T-helper 1 cell treated with Interleukin-12 subunit alpha and Interleukin-12 subunit beta and Interleukin-4 antibody, amounts not matched to agents 30 ng/mL and 1 ng/mL, for 36 hours (primary cell): ENCODE measurements around the gene ACYP2. TPM values are rescaled to one million over a fixed set of nuclear protein-coding genes. Genes with fewer than 3 reads are reported as not detected.

ENCODE experiments used
- intact Hi-C: fragments of 100-400 bp; cut with micrococcal nuclease; formaldehyde crosslinking; loops from one replicate; pipeline ENCODE4 v1.15.1; 2024
- total RNA-seq: library from RNA; stranded (reverse); gene quantifications from 2 replicates; pipeline ENCODE4 v1.2.3, GENCODE V29; 2022

The ACYP2 gene
- total RNA-seq, 1 donor from 2014 or later, result 11.8 TPM

DNA sequence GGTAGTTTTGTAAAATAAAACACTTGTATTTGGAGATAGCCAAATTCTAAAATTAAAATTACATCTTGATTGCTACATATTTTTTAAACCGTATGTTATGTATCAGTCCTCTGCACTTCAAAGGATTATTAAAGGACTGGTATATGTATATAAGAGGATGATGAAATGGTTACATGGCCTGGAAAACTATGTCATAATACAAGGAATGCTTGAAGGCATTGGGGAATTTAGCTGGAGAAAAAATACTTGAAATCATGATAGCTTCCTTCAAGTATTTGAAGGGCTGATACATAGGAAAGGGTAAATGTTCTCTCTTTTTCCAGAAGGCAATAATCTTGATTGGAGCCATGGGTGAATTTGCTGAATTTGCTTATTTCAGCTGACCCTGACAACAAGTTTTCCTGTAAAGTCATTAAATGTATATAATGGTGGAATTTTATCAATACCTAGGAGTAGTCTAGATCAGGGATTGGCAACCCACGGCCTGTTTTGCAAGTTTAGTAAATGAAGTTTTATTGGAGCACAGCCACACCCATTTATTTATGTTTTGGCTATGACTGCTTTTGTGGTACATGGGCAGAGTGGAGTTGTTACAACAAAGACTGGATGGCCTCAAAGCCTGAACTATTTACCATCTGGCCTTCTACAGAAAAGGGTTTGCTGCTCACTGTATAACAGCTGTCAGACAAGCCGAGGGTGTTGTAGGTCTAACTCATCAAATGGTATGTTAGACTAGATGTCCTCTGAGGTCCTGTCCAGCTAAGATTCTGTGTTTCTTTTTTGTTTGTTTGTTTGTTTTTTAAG, 34.4 kb downstream of the ACYP2 start:
- intact Hi-C loops, result no loop called here

DNA sequence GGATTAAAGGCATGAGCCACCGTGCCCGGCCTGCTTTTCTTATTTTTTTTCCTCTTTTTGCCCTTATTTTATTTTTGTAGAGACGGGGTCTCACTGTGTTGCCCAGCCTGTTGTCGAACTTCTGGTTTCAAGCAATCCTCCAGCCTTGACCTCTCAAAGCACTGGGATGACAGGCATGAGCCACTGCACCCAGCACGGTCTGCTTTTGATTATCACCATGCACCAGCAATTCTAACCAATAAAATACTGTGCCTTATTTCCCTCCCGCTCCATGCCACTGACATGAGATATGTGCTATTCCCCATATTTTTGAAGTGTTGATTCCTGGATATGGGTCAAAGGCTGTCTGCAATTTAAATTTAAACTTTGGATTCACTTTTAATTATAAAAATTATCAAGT, 42.9 kb downstream of the ACYP2 start:
- intact Hi-C loops, result no loop called here

DNA sequence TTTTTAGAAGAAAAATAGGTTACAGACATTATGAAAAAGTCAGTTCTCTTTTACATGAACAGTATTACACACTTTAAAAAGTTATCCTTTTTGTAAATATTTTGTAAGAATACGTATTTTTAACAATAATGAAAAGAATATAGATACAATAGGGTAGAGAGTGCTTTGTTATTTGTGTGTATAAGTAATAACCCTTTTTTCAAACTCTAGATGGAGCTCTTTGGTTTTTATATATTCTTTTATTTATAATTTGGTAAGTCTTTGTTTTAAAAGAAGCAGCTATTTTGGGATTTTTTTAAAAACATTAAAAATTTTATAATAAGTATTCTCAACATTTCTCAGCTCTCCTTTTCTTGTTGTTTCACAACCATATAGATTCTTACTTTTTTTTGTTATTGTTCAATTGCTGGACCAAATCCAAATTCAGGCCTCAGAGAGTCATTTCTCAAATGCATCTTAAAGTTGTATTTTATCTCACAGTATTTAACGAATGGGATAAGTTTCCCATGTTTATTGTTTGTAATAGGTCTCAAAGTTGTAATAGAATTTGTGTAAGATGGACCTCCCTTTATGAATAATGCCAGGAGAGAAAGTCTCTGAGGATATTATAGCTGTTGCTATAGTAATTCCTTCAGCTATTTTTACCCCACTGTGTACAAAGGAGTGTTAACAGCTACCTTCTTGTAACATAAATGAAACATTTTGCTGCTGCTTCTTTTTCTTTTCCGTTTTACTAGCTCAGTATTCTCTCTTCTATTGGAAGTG, 46.4 kb downstream of the ACYP2 start:
- intact Hi-C loops, result no loop called here

DNA sequence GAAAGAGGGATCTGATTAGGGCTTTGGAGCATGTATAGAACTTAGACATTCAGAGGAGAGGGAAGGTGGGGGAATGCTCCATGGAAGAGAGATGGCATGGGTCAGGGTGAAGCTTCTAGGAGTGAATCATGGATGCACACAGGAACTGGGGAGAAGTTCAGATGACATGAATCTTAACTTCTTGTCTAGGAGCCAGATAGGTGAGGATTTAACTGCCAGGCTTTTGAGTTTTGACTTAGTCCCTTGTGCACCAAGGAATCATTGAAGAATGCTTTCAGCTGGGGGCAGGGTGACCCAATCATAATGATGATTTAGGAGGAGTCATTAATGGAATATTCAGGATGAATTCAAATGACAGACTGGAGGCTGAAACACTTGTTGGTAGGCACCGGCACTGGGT, 48.7 kb downstream of the ACYP2 start:
- intact Hi-C loops, result no loop called here

DNA sequence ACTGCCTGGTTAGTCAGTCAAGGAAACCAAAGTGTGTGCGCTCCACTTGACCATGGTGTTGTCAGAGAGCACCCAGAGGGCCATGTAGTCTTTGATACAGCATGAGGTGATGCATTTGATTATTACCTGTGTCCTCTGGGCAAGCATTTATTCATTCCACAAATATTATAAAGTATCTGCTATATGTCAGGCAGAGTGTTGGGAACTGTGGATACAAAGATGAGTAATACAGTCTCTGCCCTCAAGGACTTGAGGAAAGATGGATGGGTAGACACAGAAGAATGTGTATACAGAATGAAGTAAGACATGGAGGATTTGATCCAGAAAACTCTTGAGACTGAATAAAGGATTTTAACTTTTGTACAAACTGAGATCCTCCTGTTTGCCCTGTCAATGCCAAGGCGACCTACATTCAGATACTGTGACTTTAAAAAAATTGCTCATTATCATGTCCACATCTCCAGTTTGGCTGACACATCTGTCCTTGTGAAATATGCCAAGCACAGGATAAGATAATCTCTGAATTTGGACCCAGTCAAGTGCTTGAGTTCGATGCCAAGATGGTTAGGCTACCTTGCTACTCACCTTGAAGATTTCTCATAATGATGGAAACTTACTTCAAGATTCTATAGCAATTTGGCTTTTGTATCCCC, 50.8 kb downstream of the ACYP2 start:
- intact Hi-C loops, result no loop called here

DNA sequence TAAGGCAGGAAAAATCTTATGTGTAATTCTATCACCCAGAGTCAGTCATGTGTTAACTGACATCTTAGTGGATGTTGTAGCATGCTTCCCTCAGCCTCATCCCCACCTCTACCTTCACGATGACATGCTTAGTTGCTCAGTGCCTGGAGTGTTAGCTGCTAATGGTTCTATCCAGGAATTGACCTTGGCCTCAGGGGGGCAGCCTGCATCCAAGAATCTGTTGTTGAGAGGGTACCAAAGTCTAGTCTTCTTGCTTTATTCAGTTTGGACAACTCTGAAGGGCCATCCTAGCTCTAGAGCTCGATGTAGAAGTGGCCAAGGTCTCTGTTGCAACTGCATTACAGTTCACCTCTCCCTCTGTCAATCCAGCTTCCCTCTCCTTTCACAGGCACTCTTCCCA, 61.2 kb downstream of the ACYP2 start:
- intact Hi-C loops, result no loop called here

DNA sequence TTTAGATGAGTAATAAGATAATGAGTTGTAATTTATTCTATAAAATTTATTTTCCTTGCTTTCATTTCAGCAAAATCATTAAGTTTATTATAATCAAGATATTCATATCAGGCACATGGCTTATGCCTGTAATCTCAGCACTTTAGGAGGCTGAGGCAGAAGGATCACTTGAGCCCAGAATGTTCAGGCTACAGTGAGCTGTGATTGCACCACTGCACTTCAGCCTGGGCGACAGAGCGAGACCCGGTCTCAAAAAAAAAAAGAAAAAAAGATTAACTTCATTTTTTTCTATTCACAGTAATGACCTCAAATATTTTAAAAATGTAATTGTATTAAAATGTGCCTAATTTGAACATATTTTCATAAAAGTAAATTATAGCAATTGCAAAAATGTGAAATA, 67.9 kb downstream of the ACYP2 start:
- intact Hi-C loops, result loop anchor here (1.0 kb wide), 1 partner anchor 25 kb away; no protein-coding TSS in a partner anchor

DNA sequence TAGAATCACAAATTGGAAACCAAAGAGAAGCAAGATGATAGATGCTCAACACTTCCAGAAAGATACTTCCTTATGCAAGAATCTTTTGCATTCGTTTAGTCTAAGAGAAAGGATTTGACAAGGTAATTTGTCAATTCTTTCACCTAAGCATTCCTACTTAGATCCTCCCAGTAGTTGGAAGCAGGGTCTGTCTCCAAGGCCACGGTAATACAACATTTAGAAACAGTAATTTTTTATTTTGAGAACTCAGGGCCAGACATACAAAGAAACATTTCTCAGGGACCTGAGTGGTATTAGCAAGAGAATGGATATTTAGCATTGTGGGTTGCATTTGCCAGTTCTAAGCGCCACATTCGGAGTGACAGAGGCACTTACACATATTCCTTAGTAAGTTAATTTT, 68.6 kb downstream of the ACYP2 start:
- intact Hi-C loops, result loop anchor here (1.0 kb wide), 1 partner anchor 24 kb away; no protein-coding TSS in a partner anchor

DNA sequence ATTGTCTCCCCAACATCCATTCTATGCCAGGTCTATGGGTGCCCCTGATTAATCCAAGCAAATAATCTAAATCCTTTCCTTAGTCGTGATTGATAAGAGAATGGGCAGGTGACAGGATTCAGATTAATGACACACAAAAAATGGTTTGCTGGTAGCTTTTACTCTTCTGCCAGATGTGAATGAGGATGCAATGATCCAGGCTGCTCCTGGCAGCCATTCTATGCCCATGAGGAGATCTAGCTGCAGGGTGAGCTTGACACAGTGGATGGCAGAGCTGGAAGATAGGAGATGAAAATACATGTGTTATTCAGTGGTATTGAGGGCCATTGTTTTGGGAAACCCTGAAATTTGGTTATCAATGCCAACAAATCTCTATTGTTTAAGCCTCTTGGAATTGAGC, 69.7 kb downstream of the ACYP2 start:
- intact Hi-C loops, result no loop called here

DNA sequence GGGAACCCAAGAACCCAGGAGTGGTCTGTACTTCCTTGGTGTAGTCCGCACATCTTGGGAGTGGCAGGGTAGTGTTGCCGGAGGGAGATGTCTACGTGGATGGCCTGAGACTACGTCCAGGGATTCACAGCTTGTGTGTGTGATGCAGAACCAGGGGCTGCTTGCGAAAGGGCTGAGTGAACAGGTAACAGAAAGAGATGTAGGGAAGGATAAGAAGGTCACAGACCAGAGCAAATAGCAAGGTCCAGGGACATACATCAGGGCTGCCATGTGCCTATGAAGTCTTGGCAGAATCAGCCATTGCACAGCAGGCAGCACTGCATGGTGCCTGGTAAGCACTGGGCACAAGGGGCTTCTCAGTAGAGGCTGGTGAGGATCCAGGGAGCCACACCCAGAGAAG, 71.9 kb downstream of the ACYP2 start:
- intact Hi-C loops, result no loop called here

DNA sequence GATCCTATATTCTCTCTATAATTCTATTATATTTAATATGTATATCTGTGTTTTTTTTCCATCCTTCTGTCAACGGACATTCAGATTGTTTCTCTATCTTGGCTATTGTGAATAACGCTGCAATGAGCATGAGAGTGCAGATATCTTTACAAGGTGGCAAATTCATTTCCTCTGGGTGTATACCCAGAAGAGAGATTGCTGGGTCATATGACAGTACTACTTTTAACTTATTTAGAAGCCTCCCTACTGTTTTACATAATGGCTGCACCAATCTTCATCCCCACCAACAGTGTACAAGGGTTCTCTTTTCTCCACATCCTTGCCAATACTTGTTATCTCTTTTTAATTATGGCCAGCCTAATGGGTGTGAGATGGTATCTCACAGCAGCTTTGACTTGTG, 74.1 kb downstream of the ACYP2 start:
- intact Hi-C loops, result no loop called here

DNA sequence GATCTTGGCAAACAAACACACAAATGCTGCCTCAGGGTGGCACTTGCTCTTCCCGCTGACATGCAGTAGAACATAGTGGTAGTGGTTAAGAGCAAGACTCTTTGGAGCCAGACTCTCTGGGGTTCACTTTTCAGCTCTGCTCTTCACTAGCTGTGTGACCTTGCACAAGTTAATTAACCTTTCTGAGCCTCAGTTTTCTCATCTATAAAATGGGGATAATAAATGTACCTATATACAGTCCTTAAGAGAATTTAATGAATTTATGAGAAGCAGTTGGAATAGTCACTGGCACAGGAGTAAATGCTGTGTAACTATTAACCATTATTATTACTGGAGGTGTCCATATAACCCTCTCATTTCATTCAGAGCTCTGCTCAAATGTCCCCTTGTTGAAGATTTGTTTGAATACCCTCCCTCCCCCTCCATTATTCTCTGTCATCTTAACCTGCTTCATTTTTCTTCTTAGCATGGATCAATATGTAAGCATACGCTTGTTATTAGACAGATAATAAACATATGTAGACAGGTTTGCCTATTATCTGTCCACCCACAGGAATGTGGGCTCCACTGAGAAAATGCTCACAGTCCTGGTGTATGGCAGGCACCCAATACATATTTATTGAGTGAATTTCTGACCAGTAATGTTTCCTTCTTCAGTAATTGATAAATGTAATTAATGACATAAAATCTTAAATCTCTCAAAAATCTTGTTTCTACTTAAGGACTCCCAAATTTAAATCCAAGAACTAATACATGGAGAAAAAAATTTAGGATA, 76.1 kb downstream of the ACYP2 start:
- intact Hi-C loops, result loop anchor here (5.0 kb wide), 1 partner anchor 186 kb away; no protein-coding TSS in a partner anchor

DNA sequence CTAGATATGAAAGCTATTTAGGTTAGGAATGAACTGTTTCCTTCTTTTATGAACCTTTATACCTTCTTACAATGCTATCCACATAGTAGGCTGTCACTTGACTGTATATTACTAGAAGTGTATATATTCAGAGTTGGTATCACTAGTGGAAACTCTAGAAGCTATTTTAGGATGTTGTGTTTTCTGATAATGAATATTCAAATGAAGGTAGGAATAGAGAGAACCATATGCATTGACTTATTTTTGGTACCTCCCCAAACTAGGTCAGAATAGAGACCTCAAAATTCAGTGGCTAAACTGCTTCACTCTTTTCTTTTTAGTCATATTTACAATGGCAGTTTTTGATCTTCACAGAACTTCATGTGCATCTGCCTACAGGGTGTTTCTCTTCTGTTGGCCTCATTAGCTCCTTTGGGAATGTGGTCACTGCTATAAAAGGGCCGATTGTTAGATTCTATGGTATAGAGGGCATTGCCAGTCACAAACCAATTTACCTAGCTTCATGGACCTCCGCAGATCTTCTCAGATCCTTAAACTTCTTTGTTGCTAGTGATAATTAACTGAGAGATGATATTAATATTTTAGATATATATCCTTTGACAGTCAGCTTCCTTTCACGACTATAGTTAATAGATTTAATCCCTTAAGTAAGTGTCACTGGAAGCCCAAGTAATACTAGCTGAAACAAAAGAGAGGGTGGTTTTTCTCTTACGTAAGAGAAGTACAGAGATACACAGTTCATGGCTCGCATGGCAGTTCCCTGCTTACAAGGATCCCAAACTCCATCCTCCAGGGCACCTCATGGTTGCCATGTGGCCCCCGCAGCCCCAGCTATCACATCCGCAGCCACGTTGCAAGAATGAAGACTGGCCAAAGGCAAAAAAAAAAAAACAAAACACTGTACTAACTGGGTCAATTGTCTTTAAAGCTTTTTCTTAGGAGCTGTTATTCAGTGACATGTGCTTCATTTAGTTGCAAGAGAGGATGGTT, 79.6 kb downstream of the ACYP2 start:
- intact Hi-C loops, result loop anchor here (5.0 kb wide), 1 partner anchor 182 kb away; no protein-coding TSS in a partner anchor

DNA sequence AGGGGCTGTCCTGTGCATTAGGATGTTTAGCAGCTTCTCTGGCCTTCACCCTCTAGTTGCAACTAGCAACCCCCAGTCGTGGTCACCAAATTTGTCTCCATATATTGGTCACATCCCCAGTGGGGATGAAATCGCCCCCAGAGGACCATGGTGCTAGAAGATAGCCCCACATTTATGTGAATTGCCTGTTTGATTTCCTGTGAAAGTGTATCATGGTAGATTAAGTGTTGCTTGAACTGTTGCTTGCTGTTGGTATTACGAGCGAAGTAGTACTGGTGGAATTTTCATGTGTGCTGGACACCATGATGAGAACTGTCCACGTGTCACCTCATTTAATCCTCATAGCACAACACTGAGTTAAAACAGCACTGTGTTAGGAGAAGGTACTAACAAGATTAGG, 81.2 kb downstream of the ACYP2 start:
- intact Hi-C loops, result no loop called here

DNA sequence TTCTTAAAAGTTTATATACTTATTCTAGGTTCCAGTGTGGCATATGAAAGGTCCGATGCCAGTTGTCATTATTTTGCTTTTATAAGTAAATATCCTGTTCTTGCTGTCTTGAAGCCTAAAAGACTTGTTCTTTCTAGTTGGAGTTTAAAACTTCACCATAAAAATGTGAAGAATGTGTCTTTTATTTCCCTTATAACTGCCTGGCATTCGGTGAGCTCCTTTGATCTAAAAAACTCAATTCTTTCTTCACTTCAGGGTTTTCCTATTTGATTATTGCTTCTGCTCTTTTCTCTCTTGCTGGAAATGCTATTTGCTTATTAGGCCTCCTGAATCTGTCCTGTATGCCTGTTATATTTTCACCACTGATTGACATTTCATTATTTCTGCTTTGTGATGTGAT, 89.1 kb downstream of the ACYP2 start:
- intact Hi-C loops, result no loop called here

DNA sequence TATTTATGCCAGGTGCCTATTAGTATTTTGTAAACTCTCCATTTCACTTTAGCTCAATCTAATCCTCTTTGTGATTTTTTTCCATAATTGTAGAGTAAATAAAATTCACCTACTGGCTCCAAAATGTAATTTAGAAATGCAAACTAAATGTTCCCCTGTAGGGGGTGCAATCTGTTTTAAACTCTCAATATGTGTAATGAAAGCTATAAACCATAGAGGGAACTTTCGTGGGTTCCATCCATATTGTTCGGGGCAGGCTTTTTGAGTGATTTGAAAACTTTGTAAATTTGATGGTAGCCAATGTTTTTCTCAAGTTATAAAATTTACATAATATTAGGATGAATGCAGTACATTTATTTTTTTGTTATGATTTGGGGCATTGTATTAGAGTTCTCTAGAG, 91.2 kb downstream of the ACYP2 start:
- intact Hi-C loops, result loop anchor here (1.0 kb wide), 2 partner anchors 297 to 498 kb away; no protein-coding TSS in a partner anchor

DNA sequence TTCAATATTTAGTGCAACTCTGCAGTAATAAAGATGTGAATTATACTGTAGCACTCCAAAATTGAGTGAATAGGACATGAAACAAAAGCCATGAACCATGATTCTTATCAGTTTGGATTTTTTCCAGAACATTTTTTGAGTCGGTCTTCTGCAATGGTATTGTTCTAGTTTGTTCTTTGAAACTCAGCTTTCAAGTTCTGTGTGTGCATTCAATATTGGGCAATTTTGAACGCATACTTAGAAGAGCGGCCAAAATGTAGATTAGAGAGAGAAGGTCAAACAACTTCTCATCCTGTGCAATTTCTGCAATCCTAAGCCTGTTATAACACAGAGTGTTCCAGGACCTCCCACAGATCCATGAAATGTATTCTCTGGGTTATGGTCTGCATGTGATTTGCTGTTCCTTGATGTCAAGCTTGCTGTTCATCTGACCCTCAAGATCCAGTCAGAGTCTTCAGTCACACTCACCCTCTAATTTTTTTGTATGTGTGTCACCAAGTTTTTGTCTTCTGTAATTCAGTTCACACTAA, 92.3 kb downstream of the ACYP2 start:
- intact Hi-C loops, result loop anchor here (1.0 kb wide), 1 partner anchor 24 kb away; no protein-coding TSS in a partner anchor

DNA sequence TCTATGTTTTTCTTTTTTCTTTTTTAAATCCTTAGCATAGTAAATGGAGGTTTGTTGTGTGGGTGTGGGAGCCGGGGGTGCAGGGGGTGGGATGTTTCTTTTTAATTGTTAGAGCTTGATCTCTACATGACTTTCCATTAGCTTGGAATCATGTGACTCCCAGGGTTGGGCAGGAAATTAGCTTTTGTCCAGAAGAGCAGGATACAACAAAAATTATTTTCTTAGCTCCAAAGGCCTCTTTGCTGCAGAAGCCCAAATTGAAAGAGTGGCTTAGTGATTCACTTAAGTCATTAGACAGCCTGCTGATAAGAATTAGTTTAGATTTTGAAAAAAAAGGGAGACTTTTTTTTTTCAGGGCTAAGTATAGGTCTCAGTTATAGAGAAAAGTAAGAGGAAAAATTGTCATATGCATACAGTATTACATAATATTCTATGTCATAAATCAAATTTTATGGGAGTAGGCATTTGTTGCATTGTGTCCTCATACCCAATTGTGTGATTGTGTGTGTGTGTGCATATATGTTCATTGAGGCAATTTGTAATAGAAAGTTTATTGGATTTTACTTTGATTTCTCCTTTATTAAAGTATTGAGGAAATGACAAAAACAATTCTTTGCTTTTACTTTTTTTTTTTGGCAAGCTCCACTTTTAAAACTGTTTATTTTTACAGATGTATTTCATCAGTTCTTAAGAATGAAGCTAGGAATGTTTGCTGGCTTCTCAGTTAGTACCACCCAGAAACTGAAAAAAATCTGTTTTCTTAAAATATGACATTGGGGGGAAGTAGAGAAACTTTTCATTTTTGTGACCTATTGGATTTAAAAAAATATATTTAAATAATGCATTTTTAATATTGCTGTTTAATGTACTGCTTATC, 93.2 kb downstream of the ACYP2 start:
- intact Hi-C loops, result loop anchor here (1.0 kb wide), 1 partner anchor 25 kb away; no protein-coding TSS in a partner anchor

DNA sequence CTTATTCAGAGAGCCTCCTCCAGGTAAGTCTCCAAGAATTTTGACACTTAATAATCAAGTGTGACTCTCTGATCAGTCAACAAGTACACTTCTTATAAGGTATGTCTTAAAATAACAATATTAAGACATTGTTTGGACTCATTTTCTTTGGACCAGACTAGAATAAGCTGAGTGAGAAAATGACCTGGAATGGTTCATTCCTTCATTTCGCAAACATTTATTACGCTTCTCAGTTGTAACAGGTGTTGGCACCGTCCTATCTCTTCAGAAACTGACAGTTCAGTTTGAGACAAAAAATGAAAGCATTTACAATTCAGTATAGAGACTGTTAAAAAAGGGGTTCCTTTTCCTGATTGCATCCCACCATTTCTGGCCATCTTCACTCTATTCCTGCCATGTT, 94.0 kb downstream of the ACYP2 start:
- intact Hi-C loops, result no loop called here
